Ovary (tissue), 3 donors: ENCODE measurements around the gene AOAH.

Source experiments
- CTCF ChIP-seq, 3 donors: fragments of 450-650 bp in 2 of 3; fragments of 200-600 bp in 1 of 3; IDR thresholded peaks; one replicate each; pipeline versions ENCODE4 v1.5.1 to v1.8.0; 2016 to 2022; ENCODE audit warnings: antibody characterized with exemption in 3 of 3, mild to moderate bottlenecking in 1 of 3
- POLR2A ChIP-seq: fragments of 450-650 bp; IDR thresholded peaks from one replicate; pipeline ENCODE4 v1.6.1; 2017; ENCODE audit warnings: antibody characterized with exemption, mild to moderate bottlenecking, moderate library complexity
- donor health status: DM: no; HTN: no; CAD: no.

- TF ChIP-seq CTCF (IDR thresholded peaks at IDR 0.05) (no peak), POLR2A (no peak)
Observed at GRCh38 chr7:36650766-36651312, 73.5 kb downstream of the AOAH start.
